Transverse colon (tissue), 4 donors: ENCODE data around the gene HAGH. TPM values are rescaled to one million over a fixed set of nuclear protein-coding genes. Genes with fewer than 3 reads are reported as not detected.

Source experiments
- DNase-seq: peaks from one replicate; pipeline ENCODE4 v3.0.0-alpha.2; 2019
- H3K27ac ChIP-seq, 4 donors: fragments of 200-600 bp; sonication (generic); 2 replicates each; pipeline ENCODE4 v1.5.1; 2016 to 2018; ENCODE audit warnings: inconsistent platforms in 4 of 4
- H3K27me3 ChIP-seq: fragments of 200-600 bp; sonication (generic); 2 replicates; pipeline ENCODE4 v1.5.1; 2017; ENCODE audit warnings: inconsistent platforms
- H3K36me3 ChIP-seq, 4 donors: fragments of 200-600 bp; sonication (generic); 2 replicates each; pipeline ENCODE4 v1.5.1; 2017 to 2019; ENCODE audit warnings: inconsistent platforms in 4 of 4
- H3K4me1 ChIP-seq, 4 donors: fragments of 200-600 bp; sonication (generic); 2 replicates each; pipeline ENCODE4 v1.5.1; 2017 to 2020; ENCODE audit warnings: inconsistent platforms in 4 of 4
- H3K4me3 ChIP-seq, 4 donors: fragments of 200-600 bp; sonication (generic); 1 replicate in 1 of 4; 2 replicates in 3 of 4; pipeline versions ENCODE4 v1.5.1 to v1.6.1; 2017 to 2019; ENCODE audit warnings: inconsistent platforms in 4 of 4
- H3K9me3 ChIP-seq, 2 donors: fragments of 200-600 bp; sonication (generic); 2 replicates each; pipeline ENCODE4 v1.5.1; 2017 to 2019; ENCODE audit warnings: inconsistent platforms in 2 of 2
- EP300 ChIP-seq: sonication (generic); formaldehyde crosslinking; IDR thresholded peaks from one replicate; pipeline ENCODE4 v1.6.1; 2017; ENCODE audit warnings: antibody characterized with exemption, low read depth
- POLR2A ChIP-seq: fragments of 450-650 bp; IDR thresholded peaks from one replicate; pipeline ENCODE4 v1.6.1; 2016; ENCODE audit warnings: antibody characterized with exemption, mild to moderate bottlenecking, moderate library complexity
- POLR2AphosphoS5 ChIP-seq, 3 donors: sonication (generic); formaldehyde crosslinking; IDR thresholded peaks; one replicate each; pipeline ENCODE4 v1.6.1; 2016; ENCODE audit warnings: antibody characterized with exemption in 3 of 3
- WGBS, 2 donors: methylation state at CpG; one replicate each; pipeline ENCODE4 v1.1.5; 2018; ENCODE audit warnings: low coverage in 1 of 2; 5-methylcytosine and 5-hydroxymethylcytosine counted together
- in situ Hi-C, 4 donors: fragments of 200-750 bp; cut with MboI; loops; one replicate each; pipeline versions ENCODE4 v1.15.0 to v1.15.1; 2017; ENCODE audit warnings: low sequenced_read_pairs in 3 of 4, low pct_ligation_motif_present in 1 of 4, low pct_unique_long_range_greater_than_20kb in 1 of 4
- intact Hi-C: fragments of 100-400 bp; cut with DNase I; formaldehyde crosslinking; loops from one replicate; pipeline ENCODE4 v1.15.1; 2023; ENCODE audit warnings: low total_unique reads
- total RNA-seq, 4 donors: library from RNA; depleted of rRNA; stranded (reverse); fragments of >200 nt; gene quantifications; one replicate each; pipeline ENCODE4 v1.1.0, GENCODE V29; 2016
- TF ChIP-seq, protein P1 (sequence below), 5 experiments: fragments of 200-600 bp in 3 of 5; fragments of 450-650 bp in 2 of 5; sonication (generic) in 3 of 5; IDR thresholded peaks; 1 replicate in 2 of 5; 2 replicates in 3 of 5; pipeline ENCODE4 v1.5.1; 2016 to 2017; ENCODE audit warnings: antibody characterized with exemption in 5 of 5, inconsistent platforms in 3 of 5, mild to moderate bottlenecking in 2 of 5, moderate library complexity in 1 of 5

Gene HAGH
- total RNA-seq, 4 donors from 2014 or later = 40.6 to 403 (median 121) TPM

DNA sequence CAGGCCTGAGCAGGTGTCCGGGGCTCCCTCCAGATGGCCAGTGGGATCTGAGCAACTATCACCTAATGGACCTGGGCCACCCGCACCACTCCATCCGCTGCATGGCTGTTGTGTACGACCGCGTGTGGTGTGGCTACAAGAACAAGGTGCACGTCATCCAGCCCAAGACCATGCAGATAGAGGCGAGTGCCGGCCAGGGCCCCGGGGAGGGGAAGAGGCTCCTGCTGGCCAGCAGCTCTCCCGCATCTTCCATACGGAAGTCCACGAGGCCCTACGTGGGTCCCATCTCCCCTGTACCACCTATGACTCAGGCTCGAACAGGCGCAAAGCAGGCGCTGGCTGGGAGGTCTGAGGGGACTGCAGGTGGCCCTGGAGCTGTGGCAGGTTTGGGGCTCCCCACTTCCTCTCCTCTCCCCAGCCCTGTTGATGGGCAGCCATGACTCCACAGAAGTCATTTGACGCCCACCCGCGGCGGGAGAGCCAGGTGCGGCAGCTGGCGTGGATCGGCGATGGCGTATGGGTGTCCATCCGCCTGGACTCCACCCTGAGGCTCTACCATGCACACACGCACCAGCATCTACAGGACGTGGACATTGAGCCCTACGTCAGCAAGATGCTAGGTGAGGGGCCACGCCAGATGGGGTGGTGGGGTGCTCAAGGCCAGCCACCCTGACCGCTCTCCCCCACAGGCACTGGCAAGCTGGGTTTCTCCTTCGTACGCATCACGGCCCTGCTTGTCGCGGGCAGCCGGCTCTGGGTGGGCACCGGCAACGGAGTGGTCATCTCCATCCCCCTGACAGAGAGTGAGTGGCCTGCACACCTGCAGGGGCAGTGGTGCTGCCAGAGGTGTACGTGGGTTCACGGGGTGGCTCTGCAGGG, 59.3 kb downstream of the HAGH start:
- WGBS, 2 donors = 86% methylated on average over 29 of the region's 42 CpGs; no CpG with 5 or more reads in 1 of the 2 donors
- Histone ChIP-seq H3K27me3 (no peaks in the 10 kb centered on the region), H3K9me3 (no peaks in the 10 kb centered on the region), H3K4me3 (no peak overlapping the region), H3K27ac (no peak overlapping the region), H3K36me3 (peaks cover 0 to 7% (median 0%) of the 10 kb centered on the region in 4 donors), H3K4me1 (peaks cover 6 to 25% (median 19%) of the 10 kb centered on the region in 4 donors)
- no peak for DNase-seq
- intact Hi-C loops (no loop called here), in situ Hi-C loops (no loop called here)
- TF ChIP-seq EP300 (no peak), POLR2AphosphoS5 (IDR thresholded peaks at IDR 0.05) (peak in 1 of 3 donors; percentile 2)

DNA sequence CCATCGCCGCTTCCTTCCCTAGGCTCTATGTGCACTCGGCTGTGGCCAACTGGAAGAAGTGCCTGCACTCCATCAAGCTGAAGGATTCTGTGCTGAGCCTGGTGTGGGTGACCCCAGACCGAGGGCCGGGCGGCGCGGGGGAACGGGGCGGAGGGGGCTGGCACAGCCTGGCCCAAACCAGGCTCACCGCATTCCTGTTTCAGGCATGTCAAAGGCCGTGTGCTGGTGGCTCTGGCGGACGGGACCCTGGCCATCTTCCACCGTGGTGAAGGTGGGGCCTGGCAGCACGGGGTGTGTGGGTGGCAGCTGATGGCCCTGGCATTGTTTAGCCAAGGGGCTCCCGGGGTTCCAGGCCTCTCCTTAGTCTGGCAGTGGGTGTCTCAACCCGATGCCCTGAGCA, 59.9 kb downstream of the HAGH start:
- 94% methylated on average over 16 of the region's 18 CpGs; no CpG with 5 or more reads in 1 of the 2 donors for WGBS, 2 donors
- intact Hi-C loops = no loop called here
- Histone ChIP-seq H3K4me3 (no peak overlapping the region), H3K27ac (no peak overlapping the region), H3K27me3 (no peaks in the 10 kb centered on the region), H3K36me3 (peaks cover 0 to 7% (median 0%) of the 10 kb centered on the region in 4 donors), H3K9me3 (no peaks in the 10 kb centered on the region), H3K4me1 (peaks cover 6 to 19% (median 13%) of the 10 kb centered on the region in 4 donors)
- in situ Hi-C loops = no loop called here
- TF ChIP-seq, protein P1, sequence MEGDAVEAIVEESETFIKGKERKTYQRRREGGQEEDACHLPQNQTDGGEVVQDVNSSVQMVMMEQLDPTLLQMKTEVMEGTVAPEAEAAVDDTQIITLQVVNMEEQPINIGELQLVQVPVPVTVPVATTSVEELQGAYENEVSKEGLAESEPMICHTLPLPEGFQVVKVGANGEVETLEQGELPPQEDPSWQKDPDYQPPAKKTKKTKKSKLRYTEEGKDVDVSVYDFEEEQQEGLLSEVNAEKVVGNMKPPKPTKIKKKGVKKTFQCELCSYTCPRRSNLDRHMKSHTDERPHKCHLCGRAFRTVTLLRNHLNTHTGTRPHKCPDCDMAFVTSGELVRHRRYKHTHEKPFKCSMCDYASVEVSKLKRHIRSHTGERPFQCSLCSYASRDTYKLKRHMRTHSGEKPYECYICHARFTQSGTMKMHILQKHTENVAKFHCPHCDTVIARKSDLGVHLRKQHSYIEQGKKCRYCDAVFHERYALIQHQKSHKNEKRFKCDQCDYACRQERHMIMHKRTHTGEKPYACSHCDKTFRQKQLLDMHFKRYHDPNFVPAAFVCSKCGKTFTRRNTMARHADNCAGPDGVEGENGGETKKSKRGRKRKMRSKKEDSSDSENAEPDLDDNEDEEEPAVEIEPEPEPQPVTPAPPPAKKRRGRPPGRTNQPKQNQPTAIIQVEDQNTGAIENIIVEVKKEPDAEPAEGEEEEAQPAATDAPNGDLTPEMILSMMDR (IDR thresholded peaks at IDR 0.05) = no peak
- TF ChIP-seq EP300 (no peak), POLR2AphosphoS5 (IDR thresholded peaks at IDR 0.05) (no peak), POLR2A (no peak)
- DNase-seq = no peak

DNA sequence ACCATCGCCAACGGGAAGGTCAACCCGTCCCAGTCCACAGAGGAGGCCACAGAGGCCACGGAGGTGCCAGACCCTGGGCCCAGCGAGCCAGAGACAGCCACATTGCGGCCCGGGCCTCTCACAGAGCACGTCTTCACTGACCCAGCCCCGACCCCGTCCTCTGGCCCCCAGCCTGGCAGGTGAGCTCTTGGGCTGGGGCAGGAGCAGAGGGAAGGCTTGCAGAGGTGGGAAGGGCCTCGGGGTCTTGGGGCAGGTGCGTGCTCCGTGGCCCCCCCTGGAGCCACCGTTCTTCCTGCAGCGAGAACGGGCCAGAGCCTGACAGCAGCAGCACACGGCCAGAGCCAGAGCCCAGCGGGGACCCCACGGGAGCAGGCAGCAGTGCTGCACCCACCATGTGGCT, 60.4 kb downstream of the HAGH start:
- in situ Hi-C loops (no loop called here), intact Hi-C loops (no loop called here)
- H3K9me3 ChIP-seq = no peaks in the 10 kb centered on the region
- DNase-seq = no peak
- H3K4me1 ChIP-seq = peaks cover 6 to 16% (median 12%) of the 10 kb centered on the region in 4 donors
- TF ChIP-seq POLR2A (no peak), POLR2AphosphoS5 (IDR thresholded peaks at IDR 0.05) (no peak), EP300 (no peak)
- TF ChIP-seq, protein P1 (IDR thresholded peaks at IDR 0.05) = no peak
- 94% methylated on average over 14 of the region's 19 CpGs; no CpG with 5 or more reads in 1 of the 2 donors for WGBS, 2 donors
- peaks cover 0 to 7% (median 0%) of the 10 kb centered on the region in 4 donors for H3K36me3 ChIP-seq
- no peak overlapping the region for H3K27ac ChIP-seq
- no peaks in the 10 kb centered on the region for H3K27me3 ChIP-seq
- no peak overlapping the region for H3K4me3 ChIP-seq

DNA sequence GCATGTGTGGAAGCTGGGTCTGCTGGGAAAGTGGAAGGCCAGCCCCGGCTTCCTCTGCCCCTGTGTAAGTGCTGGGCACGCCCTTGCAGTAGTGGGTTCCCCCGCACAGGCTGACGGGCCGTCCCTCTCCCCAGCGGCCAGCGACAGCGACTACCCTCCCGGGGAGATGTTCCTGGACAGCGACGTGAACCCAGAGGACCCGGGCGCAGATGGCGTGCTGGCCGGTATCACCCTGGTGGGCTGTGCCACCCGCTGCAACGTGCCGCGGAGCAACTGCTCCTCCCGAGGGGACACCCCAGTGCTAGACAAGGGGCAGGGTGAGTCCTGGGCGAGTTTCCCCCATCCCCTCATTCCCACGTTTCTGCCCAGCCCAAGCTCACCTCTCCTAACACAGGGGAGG, 60.8 kb downstream of the HAGH start:
- Histone ChIP-seq H3K9me3 (no peaks in the 10 kb centered on the region), H3K36me3 (peaks cover 0 to 9% (median 0%) of the 10 kb centered on the region in 4 donors), H3K27ac (no peak overlapping the region), H3K4me3 (no peak overlapping the region), H3K27me3 (no peaks in the 10 kb centered on the region), H3K4me1 (peaks cover 6 to 15% (median 11%) of the 10 kb centered on the region in 4 donors)
- TF ChIP-seq, protein P1 (IDR thresholded peaks at IDR 0.05) = no peak
- TF ChIP-seq EP300 = no peak
- no peak for TF ChIP-seq POLR2A
- no peak for TF ChIP-seq POLR2AphosphoS5 (IDR thresholded peaks at IDR 0.05)
- intact Hi-C loops (no loop called here), in situ Hi-C loops (no loop called here)
- no peak for DNase-seq
- 93% methylated on average over 3 of the region's 22 CpGs; no CpG with 5 or more reads in 1 of the 2 donors for WGBS, 2 donors
